Nephron progenitor cell (in vitro differentiated cells): ENCODE results near the gene KLK8.

Experiments used
- DNase-seq: peaks from one replicate; pipeline ENCODE4 v3.0.0; 2021
- H3K27ac Mint-ChIP-seq: 2 replicates; pipeline ENCODE4 v1.8.0; 2021; ENCODE audit warnings: mild to moderate bottlenecking, moderate library complexity, mixed read lengths
- H3K27me3 Mint-ChIP-seq: 2 replicates; pipeline ENCODE4 v1.8.0; 2021; ENCODE audit warnings: mild to moderate bottlenecking, low read depth, mixed read lengths; ENCODE audit not compliant: poor library complexity
- H3K36me3 Mint-ChIP-seq: 2 replicates; pipeline ENCODE4 v1.8.0; 2021; ENCODE audit warnings: low read depth, mixed read lengths
- H3K4me1 Mint-ChIP-seq: 2 replicates; pipeline ENCODE4 v1.8.0; 2021; ENCODE audit warnings: mixed read lengths
- H3K4me3 Mint-ChIP-seq: 2 replicates; pipeline ENCODE4 v1.8.0; 2021; ENCODE audit warnings: mild to moderate bottlenecking, moderate library complexity, mixed read lengths
- H3K9me3 Mint-ChIP-seq: 2 replicates; pipeline ENCODE4 v1.8.0; 2021; ENCODE audit warnings: mild to moderate bottlenecking, moderate library complexity, mixed read lengths
- TF ChIP-seq, protein P1 (sequence below): fragments of 200-600 bp; sonication (generic); IDR thresholded peaks from 2 replicates; pipeline ENCODE4 v1.5.0; 2021; ENCODE audit warnings: antibody characterized with exemption

The KLK8 gene

GRCh38 chr19:51023946-51024345, 22.5 kb upstream of the KLK8 start:
- Mint-ChIP-seq H3K27me3 (peaks cover 65% of the 10 kb centered on the region), H3K4me3 (no peak overlapping the region), H3K27ac (no peak overlapping the region), H3K4me1 (peaks cover 19% of the 10 kb centered on the region), H3K36me3 (no peaks in the 10 kb centered on the region), H3K9me3 (no peaks in the 10 kb centered on the region)
- DNase-seq: no peak
- TF ChIP-seq, protein P1, sequence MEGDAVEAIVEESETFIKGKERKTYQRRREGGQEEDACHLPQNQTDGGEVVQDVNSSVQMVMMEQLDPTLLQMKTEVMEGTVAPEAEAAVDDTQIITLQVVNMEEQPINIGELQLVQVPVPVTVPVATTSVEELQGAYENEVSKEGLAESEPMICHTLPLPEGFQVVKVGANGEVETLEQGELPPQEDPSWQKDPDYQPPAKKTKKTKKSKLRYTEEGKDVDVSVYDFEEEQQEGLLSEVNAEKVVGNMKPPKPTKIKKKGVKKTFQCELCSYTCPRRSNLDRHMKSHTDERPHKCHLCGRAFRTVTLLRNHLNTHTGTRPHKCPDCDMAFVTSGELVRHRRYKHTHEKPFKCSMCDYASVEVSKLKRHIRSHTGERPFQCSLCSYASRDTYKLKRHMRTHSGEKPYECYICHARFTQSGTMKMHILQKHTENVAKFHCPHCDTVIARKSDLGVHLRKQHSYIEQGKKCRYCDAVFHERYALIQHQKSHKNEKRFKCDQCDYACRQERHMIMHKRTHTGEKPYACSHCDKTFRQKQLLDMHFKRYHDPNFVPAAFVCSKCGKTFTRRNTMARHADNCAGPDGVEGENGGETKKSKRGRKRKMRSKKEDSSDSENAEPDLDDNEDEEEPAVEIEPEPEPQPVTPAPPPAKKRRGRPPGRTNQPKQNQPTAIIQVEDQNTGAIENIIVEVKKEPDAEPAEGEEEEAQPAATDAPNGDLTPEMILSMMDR: no peak

- no peak overlapping the region for H3K4me3 Mint-ChIP-seq
- peaks cover 7% of the 10 kb centered on the region for H3K9me3 Mint-ChIP-seq
- no peaks in the 10 kb centered on the region for H3K36me3 Mint-ChIP-seq
- H3K27me3 Mint-ChIP-seq: peaks cover 77% of the 10 kb centered on the region
- TF ChIP-seq, protein P1: no peak
- H3K27ac Mint-ChIP-seq: no peak overlapping the region
- peaks cover 27% of the 10 kb centered on the region for H3K4me1 Mint-ChIP-seq
- no peak for DNase-seq
Measured at GRCh38 chr19:51022526-51022925, 21.1 kb upstream of the KLK8 start.

- Mint-ChIP-seq H3K4me1 (peaks cover 23% of the 10 kb centered on the region), H3K4me3 (no peak overlapping the region), H3K27ac (no peak overlapping the region), H3K36me3 (no peaks in the 10 kb centered on the region), H3K27me3 (peaks cover 86% of the 10 kb centered on the region), H3K9me3 (peaks cover 18% of the 10 kb centered on the region)
- no peak for DNase-seq
- TF ChIP-seq, protein P1: peak; percentile 67
Measured at GRCh38 chr19:51020988-51021651, 19.7 kb upstream of the KLK8 start.

- Mint-ChIP-seq H3K27ac (no peak within 1 kb of the TSS), H3K27me3 (peaks cover 91% of the 10 kb centered on the region), H3K36me3 (no peaks in the 10 kb centered on the region), H3K9me3 (peaks cover 21% of the 10 kb centered on the region), H3K4me1 (peaks cover 14% of the 10 kb centered on the region), H3K4me3 (peak within 1 kb of the TSS; percentile 75)
- no peak for DNase-seq
- TF ChIP-seq, protein P1: no peak
Measured at GRCh38 chr19:51019544-51019925, 18.1 kb upstream of the KLK8 start, which contains the start of gene KLK10. Gene KLK10 (minus strand): TSS chr19:51019709. CDS start chr19:51019130, 579 bp downstream.

DNA sequence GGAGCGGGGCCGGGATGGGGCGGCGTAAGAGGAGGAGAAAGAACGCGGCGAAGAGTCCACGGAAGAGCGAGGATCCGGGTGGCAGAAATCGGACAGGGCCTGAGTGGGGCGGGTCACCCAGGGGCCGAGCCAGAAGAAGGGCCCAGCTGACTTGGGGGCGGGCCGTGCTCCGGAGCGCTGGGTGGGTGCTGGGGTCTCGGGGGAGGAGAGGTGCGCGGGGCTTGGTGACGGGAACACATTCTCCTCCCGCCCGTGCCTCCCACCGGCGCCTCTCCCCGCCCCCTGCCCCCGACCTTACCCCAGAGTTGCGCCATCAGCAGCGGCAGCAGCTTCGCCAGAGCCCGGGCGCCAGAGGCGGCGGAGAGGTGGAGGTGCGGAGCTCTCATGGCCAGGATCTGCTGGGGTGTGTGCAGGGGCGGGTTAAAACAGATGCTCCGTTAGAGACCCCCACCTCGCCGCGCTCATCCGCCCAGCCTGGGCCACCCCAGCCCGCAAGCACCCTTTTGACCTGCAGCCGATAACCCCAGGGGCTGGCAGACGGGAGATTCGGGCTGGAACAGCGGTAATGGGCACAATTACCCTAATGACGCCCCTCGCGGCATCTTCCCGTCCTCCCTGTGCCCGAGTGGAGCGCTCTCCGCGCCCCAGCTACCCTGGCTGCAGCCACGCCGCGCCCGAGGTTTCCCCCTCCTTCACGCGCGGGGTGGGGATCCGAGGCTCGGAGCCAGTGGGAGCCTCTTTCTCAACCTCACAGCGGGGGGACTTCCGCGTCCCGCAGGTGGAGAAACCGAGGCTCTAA, 17.5 kb upstream of the KLK8 start:
- H3K36me3 Mint-ChIP-seq: no peaks in the 10 kb centered on the region
- peaks cover 14% of the 10 kb centered on the region for H3K4me1 Mint-ChIP-seq
- H3K9me3 Mint-ChIP-seq: peaks cover 21% of the 10 kb centered on the region
- peak; percentile 36 for DNase-seq
- TF ChIP-seq, protein P1: no peak
- H3K27ac Mint-ChIP-seq: no peak overlapping the region
- H3K4me3 Mint-ChIP-seq: peak overlapping the region; percentile 75
- H3K27me3 Mint-ChIP-seq: peaks cover 92% of the 10 kb centered on the region
